C4-2B (cell line): ENCODE measurements around the gene GPATCH4.
"Not testable (repeated sequence)": the region's sequence is repeated elsewhere in the genome, so short reads cannot be mapped to it uniquely, and the experiment has no call there.

Source experiments
- H3K27ac ChIP-seq: fragments of 450-650 bp; 2 replicates; pipeline ENCODE4 v1.5.1; 2017
- CTCF ChIP-seq: fragments of 450-650 bp; conservative IDR thresholded peaks from 2 replicates; pipeline ENCODE4 v1.5.1; 2017; ENCODE audit warnings: mild to moderate bottlenecking
- ZFX ChIP-seq: fragments of 450-650 bp; IDR thresholded peaks from 2 replicates; pipeline ENCODE4 v1.6.1; 2017

The GPATCH4 gene

GRCh38 chr1:156640842-156641706 lies 39.8 kb upstream of the GPATCH4 start:
- H3K27ac ChIP-seq: no peak overlapping the region
- TF ChIP-seq ZFX (no peak), CTCF (no peak)

- no peak overlapping the region for H3K27ac ChIP-seq
Measured at GRCh38 chr1:156639601-156640101, 38.4 kb upstream of the GPATCH4 start.

GRCh38 chr1:156638189-156638985 lies 37.1 kb upstream of the GPATCH4 start:
- no peak overlapping the region for H3K27ac ChIP-seq
- TF ChIP-seq CTCF (no peak), ZFX (no peak)

More at GRCh38 chr1:156639601-156640101, 38.4 kb upstream of the GPATCH4 start:
- TF ChIP-seq CTCF: no peak
- TF ChIP-seq ZFX: no peak

- no peak overlapping the region for H3K27ac ChIP-seq
- TF ChIP-seq ZFX (no peak), CTCF (no peak)
Measured at GRCh38 chr1:156632355-156632754, 31.1 kb upstream of the GPATCH4 start.

- H3K27ac ChIP-seq: not testable (repeated sequence)
- TF ChIP-seq CTCF: peak; percentile 31
Measured at GRCh38 chr1:156631152-156631551, 29.9 kb upstream of the GPATCH4 start.

GRCh38 chr1:156629823-156630449 lies 28.7 kb upstream of the GPATCH4 start:
- TF ChIP-seq CTCF (no peak), ZFX (no peak)

More at GRCh38 chr1:156629823-156630449, 28.7 kb upstream of the GPATCH4 start:
- no peak overlapping the region for H3K27ac ChIP-seq
